SH-SY5Y (cell line): ENCODE data around the gene AFF1.

ENCODE experiments used
- GATA2 ChIP-seq: IDR thresholded peaks from 2 replicates; pipeline ENCODE4 v1.6.1; 2011; ENCODE audit warnings: mild to moderate bottlenecking, low read depth, low read length
- GATA3 ChIP-seq: IDR thresholded peaks from 2 replicates; pipeline ENCODE4 v1.6.1; 2011; ENCODE audit warnings: low read depth, mild to moderate bottlenecking, low read length, moderate library complexity

The AFF1 gene

GRCh38 chr4:87109121-87109520 lies 174.3 kb downstream of the AFF1 start:
- TF ChIP-seq GATA3 (no peak), GATA2 (0 out of 2 replicates have a peak, but pooled peaks have one; percentile 37)

DNA sequence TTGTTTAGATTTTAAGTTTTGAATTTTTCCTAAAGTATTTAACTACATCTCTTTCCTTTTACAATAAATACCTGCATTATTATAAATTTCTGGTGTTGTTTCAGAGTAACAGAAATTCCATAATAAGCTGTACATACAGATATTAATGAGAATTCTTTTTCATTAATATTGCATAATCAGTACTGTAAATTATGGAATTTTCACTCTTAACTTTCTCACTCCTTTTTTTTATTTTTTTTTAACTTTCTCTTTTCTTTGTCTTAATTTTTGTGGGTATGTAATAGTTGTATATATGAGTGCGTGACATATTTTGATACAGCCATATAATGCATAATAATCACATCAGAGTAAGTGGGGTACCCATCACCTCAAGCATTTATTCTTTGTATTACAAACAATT lies 175.1 kb downstream of the AFF1 start:
- TF ChIP-seq GATA3 (no peak), GATA2 (no peak)

GRCh38 chr4:87112063-87112462 lies 177.3 kb downstream of the AFF1 start:
- TF ChIP-seq GATA3 (no peak), GATA2 (no peak)

GRCh38 chr4:87114245-87115062 lies 179.6 kb downstream of the AFF1 start:
- TF ChIP-seq GATA2 (no peak), GATA3 (no peak)

- TF ChIP-seq GATA2 (no peak), GATA3 (no peak)
These were observed 181.4 kb downstream of the AFF1 start for GRCh38 chr4:87116231-87116630.

DNA sequence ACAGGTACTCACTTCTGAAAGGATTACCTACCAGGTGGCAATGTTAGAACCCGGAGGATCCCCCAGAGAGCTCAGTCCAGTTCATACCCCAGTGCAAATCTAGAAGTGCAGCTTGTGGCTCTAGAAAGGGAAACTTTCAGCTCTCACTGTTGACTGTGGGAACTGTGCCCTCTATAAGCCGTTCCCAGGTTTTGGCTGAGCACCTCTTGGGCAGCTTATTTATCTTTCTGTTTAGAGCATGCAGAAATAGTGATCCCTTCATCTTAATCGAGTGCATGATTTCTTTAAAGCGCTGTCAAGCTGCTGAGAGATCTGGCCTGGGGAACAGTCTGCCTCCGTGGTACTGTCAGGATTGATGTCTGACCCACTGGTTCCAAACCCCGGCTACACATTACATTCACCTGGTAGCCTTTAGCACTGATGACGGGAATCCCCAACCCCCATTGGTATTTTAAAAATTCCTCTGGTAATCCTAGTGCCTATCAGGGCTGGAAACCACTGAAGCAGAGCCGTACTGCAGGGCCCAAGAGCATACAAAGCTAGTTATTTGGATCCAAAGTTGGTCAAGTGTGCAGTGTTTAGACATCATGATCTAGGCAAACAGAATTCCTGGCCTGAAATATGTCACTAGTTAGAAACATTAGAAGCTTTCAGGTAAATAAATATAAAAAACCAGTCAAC lies 182.4 kb downstream of the AFF1 start:
- TF ChIP-seq GATA3 (no peak), GATA2 (no peak)

DNA sequence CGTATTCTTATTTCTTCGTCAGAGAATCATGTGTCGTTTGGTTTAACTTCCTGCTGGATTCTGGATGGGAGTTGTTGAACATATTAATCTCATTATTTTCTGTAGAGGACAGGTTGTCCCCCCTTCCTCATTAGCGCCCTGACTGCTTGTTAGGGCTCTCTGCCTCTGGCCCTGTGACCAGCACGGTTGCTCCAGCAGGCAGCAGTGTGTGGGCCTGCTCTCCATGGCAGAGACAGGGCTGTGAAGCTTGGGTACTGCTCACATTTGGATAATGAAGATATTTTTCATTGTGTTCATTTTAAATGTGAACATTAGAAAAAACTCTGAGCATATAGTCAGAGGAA lies 182.9 kb downstream of the AFF1 start:
- TF ChIP-seq GATA3: no peak
- no peak for TF ChIP-seq GATA2

DNA sequence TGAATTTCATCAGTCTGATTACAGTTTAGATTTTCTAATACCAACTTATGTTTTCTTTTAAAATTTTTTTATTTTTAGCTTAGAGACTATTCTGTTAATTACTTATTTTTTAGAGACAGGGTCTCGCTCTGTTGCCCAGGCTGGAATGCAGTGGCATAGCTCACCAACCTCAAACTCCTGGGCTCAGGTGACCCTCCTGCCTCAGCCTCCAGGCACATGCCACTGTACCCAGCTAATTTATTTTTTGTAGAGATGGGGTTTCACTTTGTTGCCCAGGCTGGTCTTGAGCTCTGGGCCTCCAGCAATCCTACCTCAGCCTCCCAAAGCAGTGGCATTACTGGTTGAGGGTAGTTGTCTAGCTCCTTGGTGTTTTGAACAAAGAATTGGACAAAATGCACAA lies 183.6 kb downstream of the AFF1 start:
- TF ChIP-seq GATA3 (no peak), GATA2 (no peak)

- no peak for TF ChIP-seq GATA2
- no peak for TF ChIP-seq GATA3
These were observed 184.0 kb downstream of the AFF1 start for GRCh38 chr4:87118826-87119225.

- TF ChIP-seq GATA2 (no peak), GATA3 (no peak)
These were observed 185.2 kb downstream of the AFF1 start for GRCh38 chr4:87120010-87120409.

GRCh38 chr4:87120411-87121162 lies 185.8 kb downstream of the AFF1 start:
- TF ChIP-seq GATA3: no peak
- no peak for TF ChIP-seq GATA2

DNA sequence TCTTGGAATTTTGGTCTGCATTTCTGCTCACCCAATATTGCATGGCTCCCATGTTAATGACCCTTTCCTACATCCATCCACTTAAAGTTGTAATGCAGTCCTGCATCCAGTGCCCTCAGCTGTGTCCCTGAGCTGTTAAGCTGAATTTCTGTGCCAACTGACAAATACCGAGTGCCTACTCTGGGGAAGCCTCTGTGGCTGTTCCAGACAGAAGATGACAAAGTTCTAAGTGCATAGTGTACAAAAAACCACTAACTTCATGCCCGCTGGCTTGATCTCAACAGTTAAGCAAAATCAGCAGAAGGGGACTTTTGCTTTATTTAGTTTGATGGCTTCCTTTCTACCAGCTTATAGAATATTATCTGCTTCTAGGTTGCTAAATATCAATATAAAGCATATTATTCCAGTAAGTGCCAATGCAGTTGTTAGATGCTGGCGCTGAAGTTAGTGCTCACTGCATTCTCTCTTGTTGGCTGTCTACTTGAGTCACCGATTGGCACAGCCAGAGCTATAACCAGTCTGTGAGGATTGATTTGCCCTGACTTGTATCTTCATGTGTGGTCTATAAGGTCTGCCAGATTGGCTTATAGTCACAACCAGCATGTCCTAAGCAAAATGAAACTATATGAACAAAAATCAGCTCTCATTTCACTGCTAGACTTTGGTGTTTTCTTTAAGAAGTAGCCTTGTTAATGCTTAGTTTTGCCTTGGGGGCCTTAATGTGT lies 186.7 kb downstream of the AFF1 start:
- TF ChIP-seq GATA2 (no peak), GATA3 (no peak)

GRCh38 chr4:87122252-87122651 lies 187.4 kb downstream of the AFF1 start:
- TF ChIP-seq GATA3: no peak
- no peak for TF ChIP-seq GATA2

DNA sequence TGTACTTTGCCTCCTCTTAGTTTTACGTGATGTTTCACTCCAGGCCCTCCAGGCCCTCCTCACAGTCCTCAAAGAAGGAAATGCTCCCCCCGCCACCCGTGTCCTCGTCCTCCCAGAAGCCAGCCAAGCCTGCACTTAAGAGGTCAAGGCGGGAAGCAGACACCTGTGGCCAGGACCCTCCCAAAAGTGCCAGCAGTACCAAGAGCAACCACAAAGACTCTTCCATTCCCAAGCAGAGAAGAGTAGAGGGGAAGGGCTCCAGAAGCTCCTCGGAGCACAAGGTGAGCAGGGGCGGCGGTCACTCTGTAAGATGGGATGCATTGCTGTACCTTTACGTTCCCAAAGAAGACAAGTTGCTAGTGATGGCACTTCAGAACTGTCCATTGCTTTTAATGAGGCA lies 191.2 kb downstream of the AFF1 start:
- TF ChIP-seq GATA3 (no peak), GATA2 (no peak)
